ENCODE data around the gene TRMT1. TPM values are rescaled to one million over a fixed set of nuclear protein-coding genes. Genes with fewer than 3 reads are reported as not detected.

The TRMT1 gene
- total RNA-seq, 1 experiment from 2014 or later, result 106 TPM

GRCh38 chr19:13112555-13112954 lies 4.0 kb downstream of the TRMT1 start:
- Mint-ChIP-seq H3K36me3 (peaks cover 13% of the 10 kb centered on the region), H3K9me3 (no peaks in the 10 kb centered on the region), H3K4me3 (no peak overlapping the region), H3K4me1 (peaks cover 10% of the 10 kb centered on the region), H3K27ac (no peak overlapping the region), H3K27me3 (ENCODE audit: low read depth) (no peaks in the 10 kb centered on the region)
- DNase-seq (ENCODE audit: low spot score) (no peak), ATAC-seq (no peak)
- no peak for TF ChIP-seq EMX1 (CRISPR knock-in tag; IDR thresholded peaks at IDR 0.05)
- no peak for TF ChIP-seq NFATC4 (CRISPR knock-in tag; IDR thresholded peaks at IDR 0.05)
- TF ChIP-seq ESRRA (CRISPR knock-in tag; IDR thresholded peaks at IDR 0.05; ENCODE audit: borderline replicate concordance), result no peak
- ChIA-PET CTCF (interaction anchor here (1.2 kb wide), 1 partner anchor 135 kb away, joined by 3 read pairs; no protein-coding TSS in a partner anchor), POLR2A (no interaction called here)

- Mint-ChIP-seq H3K36me3 (peaks cover 17% of the 10 kb centered on the region), H3K27ac (no peak overlapping the region), H3K27me3 (ENCODE audit: low read depth) (no peaks in the 10 kb centered on the region), H3K4me3 (no peak overlapping the region), H3K4me1 (no peaks in the 10 kb centered on the region), H3K9me3 (no peaks in the 10 kb centered on the region)
- ChIA-PET POLR2A (no interaction called here), CTCF (interaction anchor here (0.9 kb wide), 1 partner anchor 145 kb away, joined by 4 read pairs; no protein-coding TSS in a partner anchor)
- no peak for ATAC-seq
- DNase-seq (ENCODE audit: low spot score), result no peak
- no peak for TF ChIP-seq ZNF138 (CRISPR knock-in tag; conservative IDR thresholded peaks at IDR 0.05)
- TF ChIP-seq AFF4 (CRISPR knock-in tag; IDR thresholded peaks at IDR 0.05; ENCODE audit: borderline replicate concordance), result no peak
- TF ChIP-seq E2F4 (CRISPR knock-in tag; IDR thresholded peaks at IDR 0.05; ENCODE audit: borderline replicate concordance, low read depth), result no peak
- TF ChIP-seq AR (CRISPR knock-in tag; IDR thresholded peaks at IDR 0.05), result no peak
- TF ChIP-seq ARID4B (CRISPR knock-in tag; IDR thresholded peaks at IDR 0.05; ENCODE audit: borderline replicate concordance), result no peak
- no peak for TF ChIP-seq ATF6 (CRISPR knock-in tag; IDR thresholded peaks at IDR 0.05)
- TF ChIP-seq JUN (CRISPR knock-in tag; IDR thresholded peaks at IDR 0.05), result no peak
- no peak for TF ChIP-seq FOXP1 (CRISPR knock-in tag; IDR thresholded peaks at IDR 0.05; ENCODE audit: borderline replicate concordance)
- no peak for TF ChIP-seq ZNF425 (CRISPR knock-in tag; conservative IDR thresholded peaks at IDR 0.05)
- no peak for TF ChIP-seq IRF2 (CRISPR knock-in tag; IDR thresholded peaks at IDR 0.05; ENCODE audit: borderline replicate concordance, low read depth)
- no peak for TF ChIP-seq ZNF263 (CRISPR knock-in tag; IDR thresholded peaks at IDR 0.05; ENCODE audit: low read depth)
- no peak for TF ChIP-seq ZMAT4 (CRISPR knock-in tag; IDR thresholded peaks at IDR 0.05)
- TF ChIP-seq SMAD3 (CRISPR knock-in tag; IDR thresholded peaks at IDR 0.05; ENCODE audit: borderline replicate concordance), result no peak
- no peak for TF ChIP-seq NR3C1 (CRISPR knock-in tag; conservative IDR thresholded peaks at IDR 0.05; ENCODE audit: low read depth)
Observed at GRCh38 chr19:13110099-13110610, 6.4 kb downstream of the TRMT1 start.

All from WTC11 (cell line).